K562 (cell line): ENCODE data around the gene GET3. TPM values are rescaled to one million over a fixed set of nuclear protein-coding genes. Genes with fewer than 3 reads are reported as not detected.

Source experiments
- E2F5 ChIP-seq: sonication (generic); formaldehyde crosslinking; IDR thresholded peaks from 2 replicates; pipeline ENCODE4 v1.8.0; 2022; ENCODE audit warnings: mild to moderate bottlenecking, missing genetic modification reagents
- HNRNPK ChIP-seq: fragments of 200-400 bp; formaldehyde crosslinking; IDR thresholded peaks from one replicate; pipeline ENCODE4 v1.6.1; 2018; ENCODE audit warnings: mild to moderate bottlenecking, low read depth, low read length; ENCODE audit not compliant: poor library complexity, severe bottlenecking
- JUN ChIP-seq, 2 experiments: sonication (generic) in 1 of 2; formaldehyde crosslinking in 1 of 2; IDR thresholded peaks; 2 replicates each; pipeline versions ENCODE4 v1.6.1 to v1.8.0; 2012 to 2022; ENCODE audit warnings: borderline replicate concordance in 2 of 2, mild to moderate bottlenecking in 2 of 2, improper control_type of control experiment in 1 of 2, low read depth in 1 of 2, low read length in 1 of 2, missing genetic modification reagents in 1 of 2
- KLF1 ChIP-seq: fragments of 450-650 bp; IDR thresholded peaks from 2 replicates; pipeline ENCODE4 v1.6.1; 2016; ENCODE audit warnings: missing genetic modification characterization, missing compliant biosample characterization
- L3MBTL2 ChIP-seq: fragments of 450-650 bp; IDR thresholded peaks from 2 replicates; pipeline ENCODE4 v1.6.1; 2016; ENCODE audit warnings: mild to moderate bottlenecking, moderate library complexity
- MGA ChIP-seq: fragments of 450-650 bp; IDR thresholded peaks from 2 replicates; pipeline ENCODE4 v1.6.1; 2016; ENCODE audit warnings: mild to moderate bottlenecking, moderate library complexity
- NR2C1 ChIP-seq, 2 experiments: fragments of 450-650 bp; IDR thresholded peaks; 2 replicates each; pipeline ENCODE4 v1.6.1; 2017; ENCODE audit warnings: mild to moderate bottlenecking in 2 of 2, antibody characterized with exemption in 1 of 2, inconsistent platforms in 1 of 2, missing compliant biosample characterization in 1 of 2, missing genetic modification characterization in 1 of 2
- NR2C2 ChIP-seq, 2 experiments: fragments of 200-800 bp in 1 of 2; sonication (Bioruptor generic) in 1 of 2; sonication (generic) in 1 of 2; formaldehyde crosslinking in 1 of 2; IDR thresholded peaks; 2 replicates each; pipeline versions ENCODE4 v1.6.1 to v1.8.0; 2016 to 2022; ENCODE audit warnings: mild to moderate bottlenecking in 1 of 2, missing compliant biosample characterization in 1 of 2, missing genetic modification characterization in 1 of 2, missing genetic modification reagents in 1 of 2
- POLR2A ChIP-seq: fragments of 450-650 bp; conservative IDR thresholded peaks from 2 replicates; pipeline ENCODE4 v1.6.1; 2016
- RBFOX2 ChIP-seq: fragments of 200-400 bp; formaldehyde crosslinking; IDR thresholded peaks from 2 replicates; pipeline ENCODE4 v1.6.1; 2017; ENCODE audit warnings: low read depth, mild to moderate bottlenecking, low read length, moderate library complexity
- SMC3 ChIP-seq: conservative IDR thresholded peaks from 2 replicates; pipeline ENCODE4 v1.6.1; 2011; ENCODE audit warnings: low read depth, low read length, improper control_type of control experiment; ENCODE audit not compliant: insufficient read depth
- SRSF3 ChIP-seq: fragments of 200-400 bp; formaldehyde crosslinking; IDR thresholded peaks from 2 replicates; pipeline ENCODE4 v1.6.1; 2016; ENCODE audit warnings: mild to moderate bottlenecking, low read length, moderate library complexity; ENCODE audit not compliant: insufficient read depth
- XRCC5 ChIP-seq: fragments of 200-400 bp; formaldehyde crosslinking; IDR thresholded peaks from 2 replicates; pipeline ENCODE4 v1.6.1; 2017; ENCODE audit warnings: low read depth, mild to moderate bottlenecking, low read length
- ZNF197 ChIP-seq: fragments of 200-800 bp; sonication (Bioruptor generic); IDR thresholded peaks from 2 replicates; pipeline ENCODE4 v1.6.1; 2016; ENCODE audit warnings: low read depth, missing genetic modification characterization, missing compliant biosample characterization
- ZNF431 ChIP-seq: sonication (generic); formaldehyde crosslinking; IDR thresholded peaks from 2 replicates; pipeline ENCODE4 v1.8.0; 2022; ENCODE audit warnings: mild to moderate bottlenecking, missing genetic modification reagents
- polyA plus RNA-seq, 8 experiments: library from polyadenylated mRNA; depleted of rRNA in 4 of 8; stranded (reverse) in 5 of 8; unstranded in 3 of 8; fragments of >200 nt; fragmentation: Nextera tagmentation in 2 of 8; fragmentation: Illumina TruSeq in 1 of 8; extraction: Ambion mirVana in 2 of 8; extraction: Trizol in 1 of 8; gene quantifications; 2 replicates each; pipeline versions ENCODE4 v1.2.1 to v1.2.3, GENCODE V29; 2011 to 2014; ENCODE audit warnings: inconsistent platforms in 1 of 8, missing spikeins in 1 of 8
- total RNA-seq, 7 experiments: library from RNA; depleted of rRNA in 6 of 7; stranded (reverse); fragments of >200 nt in 6 of 7; fragmentation: Illumina TruSeq in 2 of 7; extraction: Trizol in 2 of 7; gene quantifications; 2 replicates each; pipeline versions ENCODE4 v1.2.1 to v1.2.3, GENCODE V29; 2011 to 2021; ENCODE audit warnings: low replicate concordance in 1 of 7

The GET3 gene
- total and polyA plus RNA-seq, 9 of the 15 experiments (the other 6 are each of a cell fraction or from before 2014, with no cell fraction given): 8.3 to 83.5 (median 51.8) TPM

GRCh38 chr19:12792853-12793289 lies 55.6 kb downstream of the GET3 start (continued):
- peak; percentile 6; the same call in 1 of the 2 replicates for TF ChIP-seq MGA
- TF ChIP-seq KLF1: no peak
- peak; percentile 2; the same call in 1 of the 2 replicates for TF ChIP-seq ZNF431 (CRISPR knock-in tag)
- peak; percentile 16; the same call in 1 of the 2 replicates for TF ChIP-seq ZNF197 (CRISPR knock-in tag)
- peak; percentile 29; the same call in 1 of the 2 replicates for TF ChIP-seq NR2C1 (IDR thresholded peaks at IDR 0.05)
- TF ChIP-seq NR2C1 (tag; IDR thresholded peaks at IDR 0.05): no peak
- no peak for TF ChIP-seq JUN (IDR thresholded peaks at IDR 0.05; ENCODE audit: borderline replicate concordance, low read depth, low read length)
- peak; percentile 71; the same call in 1 of the 2 replicates for TF ChIP-seq JUN (CRISPR knock-in tag; IDR thresholded peaks at IDR 0.05; ENCODE audit: borderline replicate concordance)
- TF ChIP-seq NR2C2 (CRISPR knock-in tag; IDR thresholded peaks at IDR 0.05): no peak; the same call in 1 of the 2 replicates
- peak; percentile 15 for TF ChIP-seq NR2C2 (tag; IDR thresholded peaks at IDR 0.05)
- TF ChIP-seq SMC3: no peak
- TF ChIP-seq E2F5 (CRISPR knock-in tag): peak; percentile 5; the same call in 1 of the 2 replicates
- no peak for TF ChIP-seq XRCC5
- peak; percentile 57 for TF ChIP-seq RBFOX2
- 0 out of 2 replicates have a peak, but pooled peaks have one; percentile 3 for TF ChIP-seq L3MBTL2
- 0 out of 2 replicates have a peak, but pooled peaks have one; percentile 2 for TF ChIP-seq POLR2A
- no peak for TF ChIP-seq SRSF3
- TF ChIP-seq HNRNPK: no peak
